KG1 (cell line): ENCODE results near the gene TRAF7.

Experiments
- DNase-seq: peaks from one replicate; lab custom pipeline; 2025; lab: John Stamatoyannopoulos, UW

TRAF7 gene

DNA sequence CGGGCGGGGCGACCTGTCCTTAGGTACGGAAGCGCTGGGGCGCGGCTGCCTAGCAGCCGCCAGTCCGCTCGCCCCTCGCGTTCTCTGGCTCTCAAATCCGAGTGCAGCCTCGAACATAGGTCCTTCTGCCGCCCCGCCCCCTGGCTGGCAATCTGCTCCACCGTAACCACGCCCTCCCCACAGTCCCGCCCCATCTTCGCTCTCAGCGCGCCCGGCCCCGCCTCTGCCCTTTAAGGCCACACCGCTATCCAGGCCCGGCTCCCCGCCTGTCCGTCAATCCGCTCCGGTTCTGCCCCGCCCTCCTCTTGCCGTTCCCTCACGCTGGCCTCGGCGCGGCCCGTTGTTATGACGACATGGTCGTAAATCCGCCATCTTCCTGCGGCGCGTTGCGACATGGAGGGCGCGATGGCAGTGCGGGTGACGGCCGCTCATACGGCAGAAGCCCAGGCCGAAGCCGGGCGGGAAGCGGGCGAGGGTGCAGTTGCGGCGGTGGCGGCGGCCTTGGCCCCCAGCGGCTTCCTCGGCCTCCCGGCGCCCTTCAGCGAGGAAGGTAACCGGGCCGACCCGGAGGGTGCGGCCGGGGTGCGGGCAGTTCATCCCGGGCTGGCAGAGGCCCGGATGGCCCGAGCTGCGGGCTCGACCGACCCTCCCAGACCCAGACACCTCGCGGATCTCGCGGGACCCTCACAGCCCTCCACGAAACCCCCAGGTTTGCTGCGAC, 67.8 kb downstream of the TRAF7 start, which contains the start of gene E4F1:
E4F1 (plus strand) TSS at position 371 of the 721 bp plus-strand sequence; CDS start at position 394, 23 bp downstream.
- DNase-seq: peak; percentile 94

- no peak for DNase-seq
These were observed 68.4 kb downstream of the TRAF7 start for GRCh38 chr16:2223942-2224486.

DNA sequence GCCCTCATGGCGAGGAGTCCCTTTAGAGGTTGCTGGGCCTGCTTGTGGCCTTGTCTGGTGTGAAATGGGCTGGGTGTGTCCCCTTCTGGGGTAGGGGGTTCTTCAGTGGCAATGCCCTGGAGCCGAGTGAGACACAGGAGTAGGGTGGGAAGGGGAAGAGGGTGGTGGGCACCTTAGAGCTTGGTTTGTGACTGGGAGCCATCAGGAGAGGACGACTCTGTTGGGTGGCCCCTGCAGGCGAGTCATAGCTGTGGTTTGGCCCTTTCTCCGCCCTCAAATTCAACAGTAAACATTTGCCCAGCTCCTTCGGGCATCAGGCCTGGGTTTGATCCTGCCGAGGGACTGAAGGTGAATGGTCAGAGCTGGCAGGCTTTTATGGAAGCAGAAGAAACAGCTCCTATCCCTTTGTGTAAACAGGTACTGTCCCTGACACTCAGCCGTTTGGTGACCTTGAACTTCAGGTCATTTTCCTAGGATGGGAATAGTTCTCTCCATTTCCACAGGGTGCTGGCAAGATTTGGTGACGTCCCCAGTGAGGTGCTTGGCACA, 70.7 kb downstream of the TRAF7 start:
- no peak for DNase-seq

GRCh38 chr16:2226918-2227317, 71.3 kb downstream of the TRAF7 start:
- DNase-seq: no peak
